Measurements from ENCODE around the gene TSSK3. TPM values are rescaled to one million over a fixed set of nuclear protein-coding genes. Genes with fewer than 3 reads are reported as not detected.

TSSK3 gene
- total RNA-seq, 1 donor from 2014 or later: 6.1 TPM

DNA sequence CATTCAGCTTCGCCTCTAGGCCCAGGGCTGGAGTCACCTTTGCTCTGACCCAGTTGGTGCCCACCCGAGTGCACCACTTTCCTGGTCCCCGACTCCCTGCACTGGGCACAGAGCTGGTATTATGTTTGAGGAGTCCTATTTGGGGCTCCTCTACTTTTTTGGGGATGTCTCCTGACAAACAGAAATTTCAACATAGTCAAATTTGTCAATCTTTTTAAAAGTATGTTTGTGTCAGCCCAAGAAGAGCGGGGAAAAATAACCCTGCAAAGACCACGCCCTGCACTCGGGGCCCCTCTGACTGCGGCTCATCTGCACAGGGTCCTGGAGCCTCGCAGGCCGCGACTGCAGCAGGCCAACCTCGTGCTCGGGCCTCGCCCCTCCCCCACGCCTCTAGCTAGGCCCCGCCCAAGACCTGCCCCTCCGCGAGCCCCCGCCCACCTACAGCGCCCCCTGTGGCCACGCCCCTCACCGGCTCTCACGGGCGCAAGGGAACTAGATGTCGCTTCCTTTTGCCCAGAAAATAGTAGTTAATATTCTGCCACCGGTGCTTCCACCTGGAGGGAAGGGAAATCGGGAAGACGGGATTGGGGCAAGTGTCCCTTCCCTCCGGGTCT is 11.4 kb upstream of the TSSK3 start:
- Mint-ChIP-seq H3K27me3 (no peaks in the 10 kb centered on the region), H3K27ac (peak overlapping the region; percentile 91), H3K4me1 (peaks cover 22% of the 10 kb centered on the region), H3K4me3 (peak overlapping the region; percentile 91), H3K9me3 (no peaks in the 10 kb centered on the region), H3K36me3 (ENCODE audit: low read depth) (no peaks in the 10 kb centered on the region)
- ChIA-PET POLR2A (interaction anchor here (0.6 to 6.5 kb wide), 19 partner anchors 9 to 1589 kb away, joined by 3 to 121 read pairs (median 6); partner anchors contain the start of genes BSDC1, CCDC28B, FAM229A and HDAC1), CTCF (interaction anchor here (1.3 to 1.5 kb wide), 2 partner anchors 10 to 14 kb away, joined by 3 to 13 read pairs; partner anchors contain the start of gene MARCKSL1)
- TF ChIP-seq, protein P1, sequence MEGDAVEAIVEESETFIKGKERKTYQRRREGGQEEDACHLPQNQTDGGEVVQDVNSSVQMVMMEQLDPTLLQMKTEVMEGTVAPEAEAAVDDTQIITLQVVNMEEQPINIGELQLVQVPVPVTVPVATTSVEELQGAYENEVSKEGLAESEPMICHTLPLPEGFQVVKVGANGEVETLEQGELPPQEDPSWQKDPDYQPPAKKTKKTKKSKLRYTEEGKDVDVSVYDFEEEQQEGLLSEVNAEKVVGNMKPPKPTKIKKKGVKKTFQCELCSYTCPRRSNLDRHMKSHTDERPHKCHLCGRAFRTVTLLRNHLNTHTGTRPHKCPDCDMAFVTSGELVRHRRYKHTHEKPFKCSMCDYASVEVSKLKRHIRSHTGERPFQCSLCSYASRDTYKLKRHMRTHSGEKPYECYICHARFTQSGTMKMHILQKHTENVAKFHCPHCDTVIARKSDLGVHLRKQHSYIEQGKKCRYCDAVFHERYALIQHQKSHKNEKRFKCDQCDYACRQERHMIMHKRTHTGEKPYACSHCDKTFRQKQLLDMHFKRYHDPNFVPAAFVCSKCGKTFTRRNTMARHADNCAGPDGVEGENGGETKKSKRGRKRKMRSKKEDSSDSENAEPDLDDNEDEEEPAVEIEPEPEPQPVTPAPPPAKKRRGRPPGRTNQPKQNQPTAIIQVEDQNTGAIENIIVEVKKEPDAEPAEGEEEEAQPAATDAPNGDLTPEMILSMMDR (IDR thresholded peaks at IDR 0.05): no peak
- ATAC-seq (ENCODE audit: low read depth): peak; percentile 76
- no peak for DNase-seq
- intact Hi-C loops (cut with micrococcal nuclease): loop anchor here (1.0 to 5.0 kb wide), 5 partner anchors 9 to 278 kb away; partner anchors contain the start of genes BSDC1, HDAC1 and MARCKSL1

- H3K27ac Mint-ChIP-seq: peak overlapping the region; percentile 91
- peaks cover 22% of the 10 kb centered on the region for H3K4me1 Mint-ChIP-seq
- ChIA-PET CTCF (interaction anchor here (1.2 to 1.5 kb wide), 3 partner anchors 9 to 136 kb away, joined by 3 to 13 read pairs (median 3); partner anchors contain the start of gene MARCKSL1), POLR2A (interaction anchor here (0.6 to 6.5 kb wide), 22 partner anchors 9 to 1590 kb away, joined by 3 to 121 read pairs (median 6); partner anchors contain the start of genes BSDC1, CCDC28B, FAM229A and HDAC1)
- DNase-seq: peak; percentile 90
- no peaks in the 10 kb centered on the region for H3K27me3 Mint-ChIP-seq
- peak; percentile 96 for ATAC-seq (ENCODE audit: low read depth)
- TF ChIP-seq, protein P1 (IDR thresholded peaks at IDR 0.05): no peak
- peak overlapping the region; percentile 91 for H3K4me3 Mint-ChIP-seq
- H3K36me3 Mint-ChIP-seq (ENCODE audit: low read depth): no peaks in the 10 kb centered on the region
- intact Hi-C loops (cut with micrococcal nuclease): loop anchor here (1.0 to 5.0 kb wide), 5 partner anchors 9 to 278 kb away; partner anchors contain the start of genes BSDC1, HDAC1 and MARCKSL1
- no peaks in the 10 kb centered on the region for H3K9me3 Mint-ChIP-seq
Observed at GRCh38 chr1:32351399-32352238, 10.7 kb upstream of the TSSK3 start.

- intact Hi-C loops (cut with micrococcal nuclease): loop anchor here (5.0 kb wide), 1 partner anchor 60 kb away; the partner anchor contains the start of gene HDAC1
- ATAC-seq (ENCODE audit: low read depth) (no peak), DNase-seq (no peak)
- Mint-ChIP-seq H3K27ac (peak overlapping the region; percentile 66), H3K36me3 (ENCODE audit: low read depth) (no peaks in the 10 kb centered on the region), H3K4me1 (peaks cover 22% of the 10 kb centered on the region), H3K9me3 (no peaks in the 10 kb centered on the region), H3K27me3 (no peaks in the 10 kb centered on the region), H3K4me3 (peak overlapping the region; percentile 66)
- CTCF ChIA-PET: interaction anchor here (1.2 kb wide), 2 partner anchors 112 to 136 kb away, joined by 3 to 4 read pairs; no protein-coding TSS in a partner anchor
- POLR2A ChIA-PET: interaction anchor here (0.7 to 6.5 kb wide), 12 partner anchors 8 to 299 kb away, joined by 3 to 121 read pairs (median 8); partner anchors contain the start of genes BSDC1, FAM229A, MARCKSL1 and RBBP4
- TF ChIP-seq, protein P1 (IDR thresholded peaks at IDR 0.05): no peak
Observed at GRCh38 chr1:32352239-32352745, 10.0 kb upstream of the TSSK3 start.

DNA sequence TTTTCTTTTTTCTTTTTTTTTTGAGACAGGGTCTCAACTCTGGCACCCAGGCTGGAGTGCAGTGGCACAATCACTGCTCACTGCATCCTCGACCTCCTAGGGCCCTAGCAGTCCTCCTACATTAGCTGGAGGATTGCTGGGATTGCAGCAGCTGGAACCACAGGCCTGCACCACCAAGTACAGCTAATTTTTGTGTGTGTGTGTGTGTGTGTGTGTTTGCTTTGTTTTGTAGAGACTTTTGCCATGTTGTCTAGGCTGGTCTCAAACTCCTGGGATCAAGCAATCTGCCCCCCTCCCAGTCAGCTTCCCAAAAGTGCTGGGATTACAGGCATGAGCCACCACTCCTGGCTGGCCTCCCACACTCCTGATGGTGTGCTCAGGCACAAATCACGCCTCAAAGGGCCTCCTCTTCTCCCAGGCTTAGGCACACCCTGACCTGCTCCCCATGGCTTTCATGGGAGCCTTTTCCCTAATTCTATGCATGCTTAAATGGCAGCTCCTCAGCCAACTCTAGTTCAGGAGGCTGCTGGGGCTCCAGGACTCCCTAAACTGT is 9.4 kb upstream of the TSSK3 start:
- ChIA-PET POLR2A (interaction anchor here (0.7 to 6.5 kb wide), 8 partner anchors 8 to 105 kb away, joined by 3 to 121 read pairs (median 3); partner anchors contain the start of genes FAM229A and MARCKSL1), CTCF (interaction anchor here (1.2 kb wide), 1 partner anchor 112 kb away, joined by 4 read pairs; no protein-coding TSS in a partner anchor)

More for the DNA sequence above, 9.4 kb upstream of the TSSK3 start:
- no peak for ATAC-seq (ENCODE audit: low read depth)
- TF ChIP-seq, protein P1 (IDR thresholded peaks at IDR 0.05): no peak
- DNase-seq: no peak
- H3K27me3 Mint-ChIP-seq: no peaks in the 10 kb centered on the region
- H3K4me1 Mint-ChIP-seq: peaks cover 24% of the 10 kb centered on the region
- H3K9me3 Mint-ChIP-seq: no peaks in the 10 kb centered on the region
- peak overlapping the region; percentile 66 for H3K4me3 Mint-ChIP-seq
- no peaks in the 10 kb centered on the region for H3K36me3 Mint-ChIP-seq (ENCODE audit: low read depth)
- no peak overlapping the region for H3K27ac Mint-ChIP-seq
- intact Hi-C loops (cut with micrococcal nuclease): loop anchor here (5.0 kb wide), 1 partner anchor 61 kb away; the partner anchor contains the start of gene HDAC1

All from activated B cell treated with CpG ODN at 0.5 μM for 24 hours (primary cell).